ENCODE results near the gene OR10A3.

The OR10A3 gene

GRCh38 chr11:7889985-7890384 is 51.5 kb downstream of the OR10A3 start:
- Histone ChIP-seq H3K27ac (ENCODE audit: low read length) (no peak overlapping the region), H3K36me3 (ENCODE audit: control insufficient read depth in 1 of 2, insufficient read depth in 2 of 2, low read length in 2 of 2) (no peaks in the 10 kb centered on the region), H3K27me3 (ENCODE audit: low read depth, low read length) (no peaks in the 10 kb centered on the region), H3K4me3 (ENCODE audit: low read depth in 1 of 2, low read length in 2 of 2) (no peak overlapping the region), H3K4me1 (ENCODE audit: control insufficient read depth in 1 of 2, insufficient read depth in 2 of 2, low read length in 2 of 2) (no peaks in the 10 kb centered on the region), H3K9me3 (ENCODE audit: control insufficient read depth in 1 of 2, low read length in 2 of 2) (no peaks in the 10 kb centered on the region)

Data from muscle layer of duodenum (tissue), 2 donors.